Testis (tissue), 2 donors: Measurements from ENCODE around the gene MRPL28.

Source experiments
- CTCF ChIP-seq, 3 experiments: fragments of 450-650 bp in 2 of 3; fragments of 200-600 bp in 1 of 3; sonication (generic) in 1 of 3; IDR thresholded peaks; one replicate each; pipeline ENCODE4 v1.5.1; 2016 to 2019; ENCODE audit warnings: antibody characterized with exemption in 3 of 3, mild to moderate bottlenecking in 2 of 3, moderate library complexity in 1 of 3
- POLR2A ChIP-seq: fragments of 450-650 bp; IDR thresholded peaks from one replicate; pipeline ENCODE4 v1.6.1; 2017; ENCODE audit warnings: antibody characterized with exemption, mild to moderate bottlenecking, moderate library complexity

- TF ChIP-seq POLR2A (no peak), CTCF (IDR thresholded peaks at IDR 0.05) (no peak)
Measured at GRCh38 chr16:404971-405486, 34.7 kb upstream of the MRPL28 start.
